Suprapubic skin (tissue), 3 donors: ENCODE results near the gene ARID1B.

Source experiments
- POLR2A ChIP-seq, 2 donors: fragments of 450-650 bp; IDR thresholded peaks; one replicate each; pipeline ENCODE4 v1.6.1; 2017; ENCODE audit warnings: antibody characterized with exemption in 2 of 2, mild to moderate bottlenecking in 2 of 2, moderate library complexity in 2 of 2
- TF ChIP-seq, protein P1 (sequence below), 2 donors: fragments of 200-600 bp in 1 of 2; fragments of 450-650 bp in 1 of 2; sonication (generic) in 1 of 2; IDR thresholded peaks; one replicate each; pipeline ENCODE4 v1.5.1; 2016 to 2019; ENCODE audit warnings: antibody characterized with exemption in 2 of 2, mild to moderate bottlenecking in 1 of 2, moderate library complexity in 1 of 2

DNA sequence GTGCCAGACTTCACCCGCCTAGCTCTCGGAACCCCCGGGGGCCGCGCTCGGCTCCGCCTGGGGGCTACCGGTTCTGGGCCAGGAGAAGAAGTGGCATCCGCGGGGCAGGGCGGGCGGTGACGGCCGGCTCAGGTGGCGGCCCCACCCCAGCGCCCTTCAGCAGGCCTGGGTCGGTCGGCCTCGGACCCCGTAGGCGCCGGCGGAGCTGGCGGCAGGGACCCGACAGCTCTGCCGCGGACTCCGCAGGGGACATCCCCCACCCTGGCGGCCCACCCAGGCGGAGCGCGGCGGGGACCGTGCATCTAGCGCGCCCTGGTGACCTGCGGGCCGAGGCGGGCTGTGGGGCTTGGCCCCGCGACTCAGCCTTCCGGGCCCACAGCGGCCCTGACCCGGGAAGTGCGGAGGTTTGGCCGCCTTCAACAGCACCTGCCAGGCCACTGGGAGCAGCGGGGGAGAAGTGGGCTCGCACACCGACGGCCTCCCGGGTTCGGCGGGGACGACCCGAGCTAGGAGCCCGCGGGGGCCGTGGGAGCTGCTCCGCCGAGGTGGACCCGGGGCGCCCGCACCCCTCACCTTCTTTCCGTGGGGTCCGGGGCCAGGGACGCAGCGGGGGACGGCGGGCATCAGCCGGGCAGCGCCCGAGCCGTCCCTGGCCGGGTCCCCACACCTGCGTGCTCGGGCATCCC, 459.0 kb downstream of the ARID1B start:
- TF ChIP-seq, protein P1, sequence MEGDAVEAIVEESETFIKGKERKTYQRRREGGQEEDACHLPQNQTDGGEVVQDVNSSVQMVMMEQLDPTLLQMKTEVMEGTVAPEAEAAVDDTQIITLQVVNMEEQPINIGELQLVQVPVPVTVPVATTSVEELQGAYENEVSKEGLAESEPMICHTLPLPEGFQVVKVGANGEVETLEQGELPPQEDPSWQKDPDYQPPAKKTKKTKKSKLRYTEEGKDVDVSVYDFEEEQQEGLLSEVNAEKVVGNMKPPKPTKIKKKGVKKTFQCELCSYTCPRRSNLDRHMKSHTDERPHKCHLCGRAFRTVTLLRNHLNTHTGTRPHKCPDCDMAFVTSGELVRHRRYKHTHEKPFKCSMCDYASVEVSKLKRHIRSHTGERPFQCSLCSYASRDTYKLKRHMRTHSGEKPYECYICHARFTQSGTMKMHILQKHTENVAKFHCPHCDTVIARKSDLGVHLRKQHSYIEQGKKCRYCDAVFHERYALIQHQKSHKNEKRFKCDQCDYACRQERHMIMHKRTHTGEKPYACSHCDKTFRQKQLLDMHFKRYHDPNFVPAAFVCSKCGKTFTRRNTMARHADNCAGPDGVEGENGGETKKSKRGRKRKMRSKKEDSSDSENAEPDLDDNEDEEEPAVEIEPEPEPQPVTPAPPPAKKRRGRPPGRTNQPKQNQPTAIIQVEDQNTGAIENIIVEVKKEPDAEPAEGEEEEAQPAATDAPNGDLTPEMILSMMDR (IDR thresholded peaks at IDR 0.05) = no peak
- TF ChIP-seq POLR2A (IDR thresholded peaks at IDR 0.05) = no peak
